Panc1 (cell line): ENCODE data around the gene UQCRQ. TPM values are rescaled to one million over a fixed set of nuclear protein-coding genes. Genes with fewer than 3 reads are reported as not detected.

Source experiments
- ATAC-seq: fragments of 200-7000 bp; cut with Tn5 transposase; 2 replicates; pipeline ENCODE4 v1.9.1; 2020; ENCODE audit warnings: mild to moderate bottlenecking, moderate library complexity
- BruUV-seq: library from RNA; stranded (reverse); fragments of 400-500 nt; replicated peaks from 2 replicates; lab custom pipeline; 2021; lab: Mats Ljungman, UMichigan
- CTCF ChIA-PET: fragments of 300-600 bp; sonication (Branson Sonifier 250); formaldehyde crosslinking; loops from one replicate; lab custom pipeline; 2022; ENCODE audit warnings: antibody characterized with exemption; lab: Charles Lee
- POLR2A ChIA-PET: fragments of 300-600 bp; sonication (Branson Sonifier 250); formaldehyde crosslinking; loops from one replicate; lab custom pipeline; 2022; ENCODE audit warnings: antibody characterized with exemption; lab: Charles Lee
- DNase-seq: peaks from one replicate; pipeline ENCODE4 v3.0.0-alpha.2; 2010; ENCODE audit warnings: low read depth, low spot score
- H3K27ac ChIP-seq: 2 replicates; pipeline ENCODE4 v1.5.1; 2011; ENCODE audit warnings: mild to moderate bottlenecking, low read length, inconsistent platforms
- H3K27me3 ChIP-seq: fragments of 200-500 bp; sonication (Bioruptor generic); 2 replicates; pipeline ENCODE4 v1.6.0; 2014; ENCODE audit warnings: low read length, inconsistent platforms; ENCODE audit not compliant: control insufficient read depth, insufficient read depth
- H3K36me3 ChIP-seq: fragments of 200-500 bp; sonication (Bioruptor generic); 2 replicates; pipeline ENCODE4 v1.5.1; 2014; ENCODE audit warnings: inconsistent platforms, mild to moderate bottlenecking, low read length, moderate library complexity; ENCODE audit not compliant: control insufficient read depth, insufficient read depth
- H3K4me1 ChIP-seq: 2 replicates; pipeline ENCODE4 v1.5.1; 2011; ENCODE audit warnings: inconsistent platforms, mild to moderate bottlenecking, low read length, moderate library complexity; ENCODE audit not compliant: control insufficient read depth, insufficient read depth
- H3K4me3 ChIP-seq, 2 experiments: 2 replicates each; pipeline ENCODE4 v1.5.1; 2011 to 2012; ENCODE audit warnings: low read depth in 2 of 2, low read length in 2 of 2, mild to moderate bottlenecking in 2 of 2, inconsistent platforms in 1 of 2, moderate library complexity in 1 of 2
- H3K9me3 ChIP-seq: fragments of 200-500 bp; sonication (Bioruptor generic); 2 replicates; pipeline ENCODE4 v1.5.1; 2014; ENCODE audit warnings: low read depth, mild to moderate bottlenecking, inconsistent platforms, low read length, moderate library complexity; ENCODE audit not compliant: control insufficient read depth, insufficient read depth
- CTCF ChIP-seq: fragments of 450-650 bp; IDR thresholded peaks from 2 replicates; pipeline ENCODE4 v1.5.1; 2017; ENCODE audit warnings: mild to moderate bottlenecking
- POLR2AphosphoS5 ChIP-seq: IDR thresholded peaks from 2 replicates; pipeline ENCODE4 v1.6.1; 2012; ENCODE audit warnings: mild to moderate bottlenecking, low read depth, low read length, moderate library complexity
- REST ChIP-seq, 2 experiments: IDR thresholded peaks; 2 replicates each; pipeline ENCODE4 v1.6.1; 2011 to 2012; ENCODE audit warnings: low read depth in 2 of 2, control low read depth in 1 of 2, low read length in 1 of 2, mild to moderate bottlenecking in 1 of 2, moderate library complexity in 1 of 2; ENCODE audit not compliant: insufficient read depth in 1 of 2
- SIN3A ChIP-seq: IDR thresholded peaks from 2 replicates; pipeline ENCODE4 v1.6.1; 2012; ENCODE audit warnings: low read depth, mild to moderate bottlenecking, low read length, moderate library complexity, borderline replicate concordance; ENCODE audit not compliant: insufficient read depth
- TCF7L2 ChIP-seq: IDR thresholded peaks from 2 replicates; pipeline ENCODE4 v1.6.1; 2011; ENCODE audit warnings: mild to moderate bottlenecking, low read depth, low read length, inconsistent platforms
- in situ Hi-C: cut with HindIII; loops from 2 replicates; pipeline ENCODE4 v1.10.0; 2016; ENCODE audit warnings: low sequenced_read_pairs, low pct_unique_long_range_greater_than_20kb
- intact Hi-C: fragments of 100-400 bp; cut with micrococcal nuclease; formaldehyde crosslinking; loops from one replicate; pipeline ENCODE4 v1.10.0; 2022; ENCODE audit not compliant: unreplicated experiment
- total RNA-seq: library from RNA; stranded (reverse); gene quantifications from one replicate; pipeline ENCODE4 v1.2.1, GENCODE V29; 2021; ENCODE audit not compliant: unreplicated experiment

The UQCRQ gene
- total RNA-seq, 1 experiment from 2014 or later: 475 TPM

- DNase-seq (no peak), ATAC-seq (no peak)
- ChIA-PET CTCF (no interaction called here), POLR2A (no interaction called here)
- TF ChIP-seq SIN3A (no peak), TCF7L2 (no peak), POLR2AphosphoS5 (no peak), REST (IDR thresholded peaks at IDR 0.05; ENCODE audit: insufficient read depth in 1 of 2, low read depth in 2 of 2, low read length in 1 of 2) (no peak)
- Histone ChIP-seq H3K36me3 (peaks cover 65% of the 10 kb centered on the region), H3K27ac (no peak overlapping the region), H3K27me3 (no peaks in the 10 kb centered on the region), H3K4me3 (no peak overlapping the region), H3K9me3 (no peaks in the 10 kb centered on the region), H3K4me1 (no peaks in the 10 kb centered on the region)
- in situ Hi-C loops (no loop called here), intact Hi-C loops (no loop called here)
- TSS peak; percentile 21 for BruUV-seq
Measured at GRCh38 chr5:132896685-132897084, 30.2 kb downstream of the UQCRQ start.

- no TSS peak for BruUV-seq
- Histone ChIP-seq H3K36me3 (peaks cover 58% of the 10 kb centered on the region), H3K27ac (no peak overlapping the region), H3K27me3 (no peaks in the 10 kb centered on the region), H3K4me3 (no peak overlapping the region), H3K4me1 (no peaks in the 10 kb centered on the region), H3K9me3 (no peaks in the 10 kb centered on the region)
- ATAC-seq (no peak), DNase-seq (no peak)
- in situ Hi-C loops (no loop called here), intact Hi-C loops (no loop called here)
- no peak for TF ChIP-seq SIN3A
- no peak for TF ChIP-seq POLR2AphosphoS5
- no peak for TF ChIP-seq TCF7L2
- TF ChIP-seq CTCF: no peak
- no peak for TF ChIP-seq REST (IDR thresholded peaks at IDR 0.05; ENCODE audit: insufficient read depth in 1 of 2, low read depth in 2 of 2, low read length in 1 of 2)
- CTCF ChIA-PET: no interaction called here
- POLR2A ChIA-PET: interaction anchor here (0.6 kb wide), 1 partner anchor 62 kb away, joined by 4 read pairs; no protein-coding TSS in a partner anchor
Measured at GRCh38 chr5:132898094-132898493, 31.7 kb downstream of the UQCRQ start.
